Inferior parietal cortex (tissue), 1 donor: ENCODE results near the gene RANBP9.

Experiments
- DNase-seq: peaks from one replicate; pipeline ENCODE4 v3.0.0-alpha.2; 2016; ENCODE audit errors: extremely low spot score

RANBP9 gene

DNA sequence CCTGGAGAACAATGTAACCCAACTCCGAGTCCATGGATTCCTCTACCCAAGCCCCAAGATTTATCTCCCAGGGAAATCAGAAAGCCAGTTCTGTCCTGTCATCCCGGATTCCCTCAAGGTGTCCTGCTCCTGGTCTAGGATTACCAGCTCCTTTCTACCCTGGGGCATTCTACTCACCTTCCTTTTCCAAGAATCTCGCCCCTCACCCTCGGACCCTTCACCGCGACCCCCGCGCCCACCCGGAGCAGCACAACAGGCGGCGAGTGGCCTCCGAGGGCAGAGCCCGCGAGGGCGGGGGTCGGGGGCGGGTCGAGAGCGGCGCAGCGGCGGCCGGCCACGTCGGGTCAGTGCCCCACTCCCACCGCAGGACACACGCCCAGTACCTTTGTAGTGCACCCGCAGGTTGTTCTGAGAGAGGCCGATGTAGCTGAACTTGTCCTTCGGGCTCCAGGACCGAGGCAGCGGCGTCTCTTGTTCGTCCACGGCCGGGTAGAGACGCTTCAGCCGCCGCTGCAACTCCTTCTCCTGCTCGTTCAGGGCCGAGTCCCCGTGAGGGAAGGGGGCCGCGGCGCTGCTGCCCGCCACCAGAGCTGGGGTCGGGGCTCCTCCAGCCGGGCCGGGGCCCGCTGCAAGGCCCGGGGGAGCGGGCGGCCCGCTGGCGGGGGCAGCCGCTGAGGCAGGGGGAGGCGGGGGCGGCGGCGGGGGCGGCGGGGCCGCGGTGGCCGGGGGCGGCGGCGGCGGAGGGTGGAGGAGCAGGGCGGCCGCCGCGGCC is 897 bp downstream of the RANBP9 start:
- DNase-seq, result no peak

DNA sequence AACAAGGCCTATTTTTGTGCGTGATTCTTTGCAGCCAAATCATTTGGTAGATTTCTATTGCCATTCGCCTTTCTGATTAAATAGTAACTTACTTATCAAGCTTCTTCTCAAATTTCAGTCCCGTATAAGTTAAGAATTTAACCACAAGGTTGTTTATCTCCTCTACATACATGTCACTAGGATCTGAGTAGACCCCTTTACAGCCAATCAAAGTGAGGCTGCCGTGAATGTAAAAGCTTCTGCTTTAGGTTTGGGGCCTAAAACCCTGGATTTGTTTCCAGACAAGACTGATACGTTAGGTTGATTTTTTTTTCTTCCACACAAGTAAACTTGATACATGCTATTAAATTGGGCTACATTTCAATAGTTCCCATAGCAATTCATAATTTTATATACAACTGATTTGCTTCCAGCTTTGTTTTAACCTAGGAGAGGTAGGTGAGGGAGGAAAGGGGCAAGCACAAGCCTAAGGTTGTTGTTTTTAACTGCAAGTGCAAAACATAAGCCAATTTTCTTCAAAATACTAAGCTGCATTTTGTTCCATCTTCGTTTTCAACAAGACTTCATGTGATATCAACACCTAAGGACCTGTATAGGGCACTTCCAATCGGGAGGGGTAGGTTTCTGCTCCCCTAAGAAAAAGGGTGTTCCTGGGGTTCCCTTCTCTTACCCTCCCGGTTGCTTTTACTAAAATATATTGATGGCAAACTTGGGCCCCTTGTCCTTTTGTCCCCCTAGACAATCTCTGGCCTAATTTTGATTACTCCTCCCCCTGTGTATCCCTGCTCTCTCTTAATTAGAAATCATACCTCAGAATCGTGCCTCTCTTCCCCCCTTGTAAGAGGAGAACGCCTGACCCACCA is 1.7 kb downstream of the RANBP9 start:
- no peak for DNase-seq

DNA sequence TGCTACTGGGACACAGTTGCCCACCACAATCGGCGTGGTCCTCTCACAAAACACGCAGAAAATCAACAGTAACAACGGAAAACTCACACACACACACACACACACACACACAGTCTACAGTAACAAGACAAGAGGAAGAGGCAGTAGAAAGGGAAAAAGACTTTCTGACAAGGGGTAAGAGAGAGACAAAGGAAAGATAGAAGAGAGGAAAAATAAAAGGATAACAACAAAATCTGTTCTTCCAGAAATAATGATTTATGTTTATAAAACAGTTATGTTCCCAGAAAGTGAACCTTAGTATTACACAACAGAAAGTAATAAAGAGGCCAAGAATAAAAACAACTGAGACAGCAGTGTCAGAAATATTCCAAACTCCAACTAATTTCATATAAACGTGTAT is 2.9 kb downstream of the RANBP9 start:
- DNase-seq, result no peak

GRCh38 chr6:13703496-13703895 is 8.1 kb downstream of the RANBP9 start:
- DNase-seq, result no peak

GRCh38 chr6:13702809-13703302 is 8.8 kb downstream of the RANBP9 start:
- DNase-seq, result no peak

GRCh38 chr6:13700232-13700631 is 11.4 kb downstream of the RANBP9 start:
- DNase-seq, result no peak

- no peak for DNase-seq
Measured at GRCh38 chr6:13698715-13699114, 12.9 kb downstream of the RANBP9 start.

DNA sequence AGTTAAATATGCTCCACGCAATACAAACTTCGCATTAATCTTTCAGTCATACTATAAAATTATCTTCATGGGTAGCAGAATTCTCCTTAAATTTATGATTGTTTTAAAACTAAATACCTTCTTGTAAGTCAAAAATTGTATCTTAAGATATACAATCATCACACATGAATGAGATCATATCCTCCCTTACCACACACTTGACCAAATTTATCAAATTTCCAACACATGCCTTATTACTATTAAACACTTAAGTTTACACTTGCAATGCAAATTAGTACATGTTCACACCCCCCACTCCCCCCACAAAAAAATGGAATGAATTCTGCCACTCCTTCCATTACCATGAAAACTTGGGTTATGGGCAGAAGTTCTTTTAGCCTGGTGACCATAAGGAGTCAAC is 13.8 kb downstream of the RANBP9 start:
- DNase-seq, result no peak

DNA sequence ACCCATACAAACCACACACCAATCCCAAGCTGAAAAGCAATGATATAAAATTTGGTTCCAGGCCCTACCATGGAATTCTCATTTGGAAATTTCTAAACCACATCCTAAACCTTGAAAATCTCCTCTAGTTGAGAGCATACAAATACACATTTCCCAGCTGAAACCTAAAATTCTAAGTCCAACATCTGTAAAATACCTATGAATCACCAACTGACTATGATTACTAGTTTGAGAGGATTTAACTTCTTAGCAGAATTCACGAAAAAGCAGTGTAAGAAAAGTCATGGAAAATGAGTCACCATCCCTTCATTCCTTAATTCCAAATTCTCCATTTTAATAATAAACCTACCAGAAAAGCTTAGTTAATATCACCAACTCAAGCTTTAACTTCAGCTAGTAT is 15.4 kb downstream of the RANBP9 start:
- DNase-seq, result no peak

DNA sequence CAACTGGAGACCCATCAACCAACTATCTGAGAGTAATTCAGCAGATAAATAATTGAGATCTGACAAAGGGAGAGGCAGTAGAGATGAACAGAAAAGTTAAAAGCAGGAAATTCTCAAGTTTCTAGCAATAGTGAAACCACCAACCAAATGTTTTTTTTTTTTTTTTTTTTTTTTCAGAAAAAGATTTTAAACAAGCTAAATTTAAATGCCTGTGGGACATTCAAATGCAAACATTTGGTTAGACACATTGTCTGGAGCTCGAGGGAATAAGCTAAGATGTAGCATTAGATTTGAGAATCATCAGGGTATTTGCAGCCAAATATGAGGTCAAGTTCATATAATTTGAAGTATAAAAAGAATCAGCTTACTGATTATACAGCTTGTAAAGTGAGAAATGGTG is 16.4 kb downstream of the RANBP9 start:
- no peak for DNase-seq

DNA sequence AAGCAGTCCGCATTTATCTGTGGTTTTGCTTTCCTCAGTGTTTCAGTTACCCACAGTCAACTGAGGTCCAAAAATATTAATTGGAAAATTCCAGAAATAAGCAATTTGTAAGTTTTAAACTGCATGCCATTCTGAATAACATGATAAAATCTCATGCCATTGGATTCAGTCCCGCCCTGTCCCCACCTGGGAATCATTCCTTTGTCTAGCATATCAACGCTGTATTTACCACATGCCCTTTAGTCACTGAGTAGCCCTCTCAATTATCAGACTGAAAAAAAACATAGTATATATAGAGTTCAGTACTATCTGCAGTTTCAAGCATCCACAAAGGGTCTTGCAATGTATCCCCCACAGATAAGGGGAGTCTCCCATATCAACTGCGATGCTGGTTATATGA is 17.1 kb downstream of the RANBP9 start:
- no peak for DNase-seq

GRCh38 chr6:13689511-13690256 is 22.0 kb downstream of the RANBP9 start:
- DNase-seq, result no peak

- no peak for DNase-seq
Measured at GRCh38 chr6:13688692-13689196, 22.9 kb downstream of the RANBP9 start.

DNA sequence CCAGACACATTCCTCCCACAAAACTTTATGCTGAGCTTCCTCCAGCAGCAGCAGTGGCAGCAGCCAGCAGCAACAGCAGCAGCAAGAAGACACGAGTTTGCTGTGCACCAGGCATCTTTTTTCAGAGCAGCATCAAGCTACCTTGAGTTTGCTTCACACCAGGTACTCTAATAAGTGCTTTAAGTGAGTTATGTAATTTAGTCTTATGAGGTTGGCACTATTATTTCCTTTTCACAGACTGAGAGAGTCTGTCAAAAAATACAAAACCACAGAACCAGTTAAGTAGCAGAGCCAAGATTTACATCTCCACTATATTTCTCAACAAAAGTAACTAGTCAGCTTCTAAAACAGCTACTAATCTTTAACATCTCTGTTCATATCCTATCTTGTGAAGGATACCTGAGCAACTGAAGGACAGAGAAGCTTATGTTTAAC is 23.7 kb downstream of the RANBP9 start:
- DNase-seq, result no peak

GRCh38 chr6:13684855-13685254 is 26.8 kb downstream of the RANBP9 start:
- no peak for DNase-seq

DNA sequence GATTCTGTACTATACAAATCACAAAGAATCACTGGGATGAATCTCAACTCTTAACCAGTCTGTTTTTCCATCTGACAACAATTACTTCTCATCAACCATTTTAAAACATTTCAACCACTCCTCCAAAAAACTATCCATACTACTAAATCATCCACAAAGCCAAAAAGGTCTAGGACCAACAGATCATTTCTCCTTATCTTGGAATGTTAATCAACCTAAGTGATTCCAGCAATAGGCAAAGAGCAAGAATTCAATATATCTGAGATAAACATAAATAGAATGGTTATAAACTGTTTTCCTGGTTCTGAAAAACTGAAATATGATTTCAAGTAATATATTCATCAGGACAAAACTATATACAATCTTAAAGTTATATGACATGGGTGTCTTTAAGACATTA is 28.6 kb downstream of the RANBP9 start:
- DNase-seq, result no peak

GRCh38 chr6:13682346-13682745 is 29.3 kb downstream of the RANBP9 start:
- DNase-seq, result no peak

GRCh38 chr6:13681305-13682061 is 30.2 kb downstream of the RANBP9 start:
- no peak for DNase-seq

- no peak for DNase-seq
Measured at GRCh38 chr6:13680448-13680968, 31.1 kb downstream of the RANBP9 start.

- DNase-seq, result no peak
Measured at GRCh38 chr6:13679996-13680395, 31.6 kb downstream of the RANBP9 start.
